SIG-M5 treated with dmso at 0.1 percent for 504 hours (cell line): ENCODE data around the gene TUB.

Experiments
- DNase-seq: peaks from one replicate; lab custom pipeline; 2025; ENCODE audit not compliant: unreplicated experiment; lab: John Stamatoyannopoulos, UW

The TUB gene

DNA sequence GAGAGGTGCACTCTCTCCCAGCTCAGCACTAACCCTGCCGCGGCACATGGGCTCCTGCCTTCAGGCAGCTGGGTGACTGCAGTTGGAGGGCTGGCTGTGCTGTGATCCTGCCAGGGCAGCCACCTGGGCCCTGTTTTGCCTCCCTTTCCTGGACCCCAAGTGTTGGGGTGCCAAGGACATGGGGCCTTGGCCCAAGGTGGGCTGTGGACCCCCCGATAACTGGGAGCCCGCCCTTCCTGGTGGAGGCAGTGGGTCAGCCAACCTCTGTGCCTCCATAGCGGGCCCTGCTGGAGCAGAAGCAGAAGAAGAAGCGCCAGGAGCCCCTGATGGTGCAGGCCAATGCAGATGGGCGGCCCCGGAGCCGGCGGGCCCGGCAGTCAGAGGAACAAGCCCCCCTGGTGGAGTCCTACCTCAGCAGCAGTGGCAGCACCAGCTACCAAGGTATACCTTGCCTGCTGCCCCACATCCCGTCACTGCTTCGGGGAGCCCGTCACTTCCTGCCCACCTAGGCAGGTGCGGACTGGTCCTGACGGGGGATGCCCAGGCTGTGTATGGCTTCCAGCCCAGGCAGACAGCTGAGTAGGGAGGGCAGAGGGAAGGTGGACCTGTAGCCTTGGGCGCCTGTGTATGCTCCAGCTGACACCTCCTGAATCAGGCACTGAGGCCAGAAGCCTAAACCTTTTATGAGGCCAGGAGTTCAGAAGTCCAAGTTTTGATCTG, 8.9 kb downstream of the TUB start:
- no peak for DNase-seq

- DNase-seq, result peak; percentile 32
Observed at GRCh38 chr11:8090756-8091155, 9.7 kb downstream of the TUB start.

DNA sequence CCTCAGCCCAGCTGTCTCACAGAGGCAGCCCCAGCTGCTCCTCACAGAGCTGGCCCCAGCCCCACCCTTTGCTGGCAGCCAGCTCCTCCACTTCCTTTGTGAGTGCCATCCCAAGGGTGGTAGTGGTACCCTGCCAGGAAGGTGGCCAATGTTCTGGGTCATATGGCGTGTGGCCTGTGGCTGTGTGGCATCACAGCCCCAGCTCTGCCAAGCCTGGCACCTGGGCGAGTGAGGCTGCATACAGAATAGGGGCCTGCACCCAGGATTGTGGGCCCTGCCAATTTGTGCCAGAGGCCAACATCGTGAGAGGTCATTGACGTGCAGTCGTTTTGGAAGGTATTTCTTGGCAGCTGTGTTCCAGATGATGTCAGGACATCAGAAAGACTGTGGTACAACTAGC, 10.7 kb downstream of the TUB start:
- no peak for DNase-seq

DNA sequence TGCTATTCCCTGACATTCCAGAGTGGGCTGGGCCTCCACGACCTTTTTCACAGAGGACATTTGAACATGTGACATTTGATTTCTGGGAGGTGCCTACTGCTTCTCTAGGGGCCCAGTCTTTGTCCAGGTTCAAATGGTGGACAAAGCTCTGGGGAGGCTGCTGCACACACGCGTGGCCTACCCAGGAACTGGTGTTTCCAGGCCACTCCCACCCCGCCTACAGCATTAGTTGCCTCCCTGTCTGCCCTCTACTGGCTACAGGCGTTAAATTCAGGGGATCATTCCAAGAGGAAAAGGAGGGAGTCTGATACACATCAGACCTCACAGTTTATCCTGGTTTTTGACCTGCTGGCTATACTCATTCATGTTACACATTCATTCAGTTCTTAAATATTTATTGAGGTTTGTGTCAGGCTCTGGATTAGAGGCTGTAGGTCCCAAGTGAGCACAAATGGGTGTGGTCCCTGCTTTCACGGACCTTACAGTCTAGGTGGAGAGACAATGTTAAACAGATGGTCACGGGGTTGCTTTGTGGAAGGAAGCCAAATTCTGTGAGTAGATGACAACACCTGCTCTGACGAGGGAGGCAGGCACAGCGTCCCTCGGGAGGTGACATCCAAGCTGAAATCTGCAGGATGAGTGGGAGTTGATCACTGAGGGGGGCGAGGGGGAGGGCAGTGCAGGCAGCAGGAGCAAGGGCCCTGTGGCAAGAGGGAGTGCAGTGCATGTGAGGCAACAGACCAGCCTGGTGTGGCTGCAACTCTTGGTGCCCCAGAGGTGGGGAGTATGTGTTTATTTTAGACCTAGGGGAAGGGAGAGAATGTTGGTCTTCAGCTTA, 11.8 kb downstream of the TUB start:
- DNase-seq, result peak; percentile 40

DNA sequence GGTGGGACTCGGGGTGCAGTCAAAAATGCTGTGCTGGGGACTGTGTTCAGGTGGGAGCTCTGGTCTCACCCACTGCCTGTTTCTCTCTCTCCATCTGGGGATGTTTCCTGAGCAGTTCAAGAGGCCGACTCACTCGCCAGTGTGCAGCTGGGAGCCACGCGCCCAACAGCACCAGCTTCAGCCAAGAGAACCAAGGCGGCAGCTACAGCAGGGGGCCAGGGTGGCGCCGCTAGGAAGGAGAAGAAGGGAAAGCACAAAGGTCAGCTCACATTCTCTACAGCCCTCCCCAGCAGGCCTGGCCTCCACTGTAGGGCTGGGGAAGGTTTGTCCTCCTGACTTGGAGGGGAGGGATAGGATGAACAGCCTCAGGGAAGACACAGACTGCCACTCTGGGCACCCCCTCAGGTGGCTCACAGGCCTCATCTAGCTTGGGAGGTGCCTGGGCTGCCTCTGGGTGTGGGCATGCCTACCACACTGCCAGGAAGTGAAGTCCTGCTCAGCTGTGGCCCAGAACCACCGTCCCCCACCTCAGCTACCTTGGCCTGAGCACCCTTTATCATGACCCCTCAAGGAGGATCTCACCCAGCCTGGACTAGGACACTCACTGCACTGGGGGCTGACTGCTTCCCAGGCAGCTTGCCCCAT, 13.0 kb downstream of the TUB start:
- no peak for DNase-seq

GRCh38 chr11:8094656-8095055, 13.6 kb downstream of the TUB start:
- no peak for DNase-seq

GRCh38 chr11:8095371-8095770, 14.4 kb downstream of the TUB start:
- no peak for DNase-seq

GRCh38 chr11:8095806-8096522, 15.0 kb downstream of the TUB start:
- no peak for DNase-seq

GRCh38 chr11:8096575-8096974, 15.6 kb downstream of the TUB start:
- no peak for DNase-seq

- DNase-seq, result no peak
Observed at GRCh38 chr11:8097062-8097461, 16.1 kb downstream of the TUB start.

- no peak for DNase-seq
Observed at GRCh38 chr11:8097468-8097867, 16.5 kb downstream of the TUB start.

DNA sequence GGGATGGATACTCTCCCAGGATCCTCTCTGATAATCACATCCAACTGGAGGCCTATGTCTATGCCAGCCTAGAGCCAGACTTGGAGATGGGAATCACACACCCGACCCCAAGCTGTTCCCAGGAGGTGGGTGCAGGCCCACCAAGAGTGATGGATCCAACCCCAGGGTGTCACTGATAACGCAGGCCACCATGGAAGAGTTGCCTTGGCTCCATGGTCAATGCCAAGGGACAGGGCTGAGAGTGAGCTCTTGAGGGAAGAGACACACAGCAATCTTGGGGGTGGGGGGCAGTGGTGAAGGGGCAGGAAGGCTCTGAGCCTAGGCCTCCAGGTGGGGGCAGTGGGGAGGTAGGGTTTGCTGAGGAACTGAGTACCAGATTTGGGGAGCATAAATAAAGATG, 16.9 kb downstream of the TUB start:
- no peak for DNase-seq

DNA sequence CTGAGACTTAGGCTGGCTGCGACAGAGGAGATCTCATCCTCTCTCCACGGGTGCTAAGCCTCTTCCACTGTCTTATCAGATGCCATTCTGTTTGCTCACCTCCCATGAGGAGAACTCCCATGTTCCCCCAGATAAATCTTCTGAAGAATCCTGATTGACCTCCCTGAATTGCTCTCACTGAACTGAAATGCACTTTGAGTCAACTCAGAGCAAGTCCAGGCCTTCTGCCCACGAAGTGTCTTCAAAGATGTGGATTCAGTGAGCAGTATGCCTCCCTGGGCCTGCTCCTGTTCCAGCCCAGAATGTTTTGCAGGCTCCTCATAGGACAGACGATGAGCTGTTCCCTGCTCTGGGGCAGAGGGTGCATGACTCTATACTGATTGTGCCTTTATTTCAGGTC, 17.4 kb downstream of the TUB start:
- DNase-seq, result no peak

DNA sequence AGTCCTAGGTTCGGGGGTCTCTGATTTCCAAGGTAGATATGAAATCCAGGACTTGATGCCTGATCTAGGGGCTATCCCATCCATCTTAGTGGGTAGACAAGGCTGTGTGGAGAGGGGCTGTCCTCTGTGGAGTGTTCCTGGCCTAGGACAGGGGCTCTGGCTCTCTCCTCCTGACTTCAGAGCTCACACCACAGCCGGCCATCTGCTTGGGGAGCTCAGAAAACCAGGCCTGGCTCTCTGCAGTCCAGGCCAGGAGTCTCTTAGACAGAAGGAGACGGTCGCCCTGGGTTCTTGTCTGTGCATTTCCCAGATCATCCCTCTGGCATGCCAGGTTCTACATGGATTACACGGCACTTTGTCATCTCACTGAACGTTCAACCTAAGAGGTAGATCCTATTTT, 17.9 kb downstream of the TUB start:
- DNase-seq, result no peak

DNA sequence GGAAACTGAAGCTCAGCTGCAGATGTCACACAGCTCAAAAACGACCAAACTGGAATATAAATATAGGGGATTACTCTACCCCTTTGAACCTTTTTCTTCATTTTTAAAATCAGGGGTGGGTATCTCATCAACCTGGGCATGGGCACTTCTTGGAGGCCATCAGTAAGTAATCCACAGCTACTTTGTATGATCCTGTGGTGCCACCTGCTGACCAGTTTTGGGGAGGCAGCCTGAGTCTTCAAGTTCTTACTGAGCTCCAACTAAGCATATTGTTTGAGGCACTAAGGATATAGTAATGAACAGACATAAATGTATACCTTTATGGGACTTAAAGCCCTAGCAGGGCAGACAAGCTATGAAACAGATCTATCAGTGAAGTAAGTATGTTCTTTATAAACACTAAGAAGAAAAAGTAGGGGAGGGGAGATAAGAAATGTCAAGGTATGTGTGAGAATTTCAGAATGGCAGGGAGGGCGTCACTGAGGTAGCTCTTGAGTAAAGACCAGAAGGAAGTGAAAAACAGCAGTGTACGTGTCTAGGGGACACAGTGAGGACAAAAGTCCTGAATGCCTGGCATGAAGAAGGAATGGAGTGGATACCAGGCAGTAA, 18.4 kb downstream of the TUB start:
- peak; percentile 48 for DNase-seq

- DNase-seq, result no peak
Observed at GRCh38 chr11:8100158-8100557, 19.1 kb downstream of the TUB start.

- no peak for DNase-seq
Observed at GRCh38 chr11:8100605-8101004, 19.6 kb downstream of the TUB start.

DNA sequence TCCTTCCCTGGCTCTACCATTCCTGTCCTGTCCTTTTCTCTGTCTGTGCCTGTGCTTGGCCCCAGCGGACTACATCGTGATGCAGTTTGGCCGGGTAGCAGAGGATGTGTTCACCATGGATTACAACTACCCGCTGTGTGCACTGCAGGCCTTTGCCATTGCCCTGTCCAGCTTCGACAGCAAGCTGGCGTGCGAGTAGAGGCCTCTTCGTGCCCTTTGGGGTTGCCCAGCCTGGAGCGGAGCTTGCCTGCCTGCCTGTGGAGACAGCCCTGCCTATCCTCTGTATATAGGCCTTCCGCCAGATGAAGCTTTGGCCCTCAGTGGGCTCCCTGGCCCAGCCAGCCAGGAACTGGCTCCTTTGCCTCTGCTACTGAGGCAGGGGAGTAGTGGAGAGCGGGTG, 20.4 kb downstream of the TUB start:
- DNase-seq, result no peak

- no peak for DNase-seq
Observed at GRCh38 chr11:8102296-8102915, 21.4 kb downstream of the TUB start.

DNA sequence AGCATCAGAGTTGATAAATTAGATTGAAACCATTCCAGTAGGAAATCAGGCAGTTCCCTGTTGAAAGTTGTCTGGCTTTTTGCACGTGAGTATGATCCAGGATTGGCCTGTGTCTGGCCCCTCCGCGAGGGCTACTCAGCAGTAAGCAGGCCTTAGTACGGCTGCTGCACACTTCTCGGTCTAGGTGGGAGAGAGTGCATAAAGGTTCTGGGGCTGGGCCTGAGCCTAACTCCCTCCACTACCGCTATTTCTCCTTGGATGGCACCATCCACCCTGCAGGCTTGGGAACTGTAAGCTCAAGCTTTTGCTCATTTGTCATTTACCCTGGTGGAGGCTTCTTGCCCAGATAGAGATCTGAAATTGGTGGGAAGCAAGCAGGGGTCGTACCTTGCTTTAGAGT, 22.0 kb downstream of the TUB start:
- no peak for DNase-seq

DNA sequence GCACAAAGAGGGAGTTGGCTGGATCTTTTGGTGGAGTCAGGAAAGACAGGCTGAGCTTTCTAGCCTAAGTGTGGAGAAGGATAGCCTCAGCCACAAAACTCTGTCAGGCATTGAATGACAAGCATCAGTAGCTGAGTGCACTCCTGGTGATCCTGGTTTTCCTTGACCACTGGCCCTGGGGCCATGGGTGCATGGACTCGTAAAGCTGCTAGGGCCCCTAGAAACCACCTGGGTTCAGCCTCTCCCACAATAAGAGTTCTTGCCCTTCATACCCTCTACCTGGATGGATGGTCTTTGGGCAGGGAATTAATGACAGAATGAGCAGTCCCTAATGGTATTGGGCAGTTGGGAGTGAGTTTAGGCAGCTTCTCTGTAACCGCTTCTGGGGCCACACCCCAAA, 22.9 kb downstream of the TUB start:
- no peak for DNase-seq
